Prostate gland (tissue), 2 donors: ENCODE data around the gene GJB6.

Experiments
- CTCF ChIP-seq, 4 experiments: fragments of 200-600 bp in 2 of 4; fragments of 450-650 bp in 2 of 4; sonication (generic) in 2 of 4; IDR thresholded peaks; 1 replicate in 3 of 4; 2 replicates in 1 of 4; pipeline ENCODE4 v1.5.1; 2016 to 2019; ENCODE audit warnings: antibody characterized with exemption in 4 of 4, mild to moderate bottlenecking in 2 of 4, moderate library complexity in 2 of 4
- POLR2A ChIP-seq: fragments of 450-650 bp; IDR thresholded peaks from one replicate; pipeline ENCODE4 v1.6.1; 2016; ENCODE audit warnings: antibody characterized with exemption, mild to moderate bottlenecking
- POLR2AphosphoS5 ChIP-seq: sonication (generic); formaldehyde crosslinking; IDR thresholded peaks from one replicate; pipeline ENCODE4 v1.6.1; 2017; ENCODE audit warnings: antibody characterized with exemption

- no peak for TF ChIP-seq POLR2AphosphoS5
- no peak for TF ChIP-seq CTCF (IDR thresholded peaks at IDR 0.05)
- no peak for TF ChIP-seq POLR2A
Observed at GRCh38 chr13:20192158-20192835, 39.8 kb downstream of the GJB6 start.
